Left lobe of liver (tissue), 2 donors: ENCODE measurements around the gene BBS1. TPM values are rescaled to one million over a fixed set of nuclear protein-coding genes. Genes with fewer than 3 reads are reported as not detected.

Experiments
- ATAC-seq: fragments of 200-7000 bp; cut with Tn5 transposase; one replicate; pipeline ENCODE4 v1.9.1; 2020; ENCODE audit warnings: mild to moderate bottlenecking, moderate library complexity
- DNase-seq: peaks from one replicate; pipeline ENCODE4 v3.0.0-alpha.2; 2020; ENCODE audit warnings: low spot score
- total RNA-seq: library from RNA; stranded (reverse); gene quantifications from one replicate; pipeline ENCODE4 v1.2.1, GENCODE V29; 2021
- donor health status: DM: no; HTN: no; CAD: no; lungs with moderate emphysema.
- donor health status: DM: no; HTN: yes; CAD: no.

BBS1 gene
- total RNA-seq, 1 donor from 2014 or later = 11.6 TPM

GRCh38 chr11:66548774-66549630 is 38.6 kb downstream of the BBS1 start:
- ATAC-seq = no peak
- DNase-seq = no peak

GRCh38 chr11:66549696-66550095 is 39.3 kb downstream of the BBS1 start:
- no peak for ATAC-seq
- no peak for DNase-seq

GRCh38 chr11:66550887-66551286 is 40.5 kb downstream of the BBS1 start:
- ATAC-seq (no peak), DNase-seq (no peak)

GRCh38 chr11:66554602-66555001 is 44.2 kb downstream of the BBS1 start:
- DNase-seq (no peak), ATAC-seq (no peak)

GRCh38 chr11:66555416-66555815 is 45.0 kb downstream of the BBS1 start:
- ATAC-seq (no peak), DNase-seq (no peak)

- ATAC-seq (no peak), DNase-seq (no peak)
These were observed 45.7 kb downstream of the BBS1 start for GRCh38 chr11:66556086-66556485.

GRCh38 chr11:66557733-66558326 is 47.4 kb downstream of the BBS1 start:
- DNase-seq = no peak
- ATAC-seq = no peak

- ATAC-seq (peak; percentile 42), DNase-seq (no peak)
These were observed 48.9 kb downstream of the BBS1 start for GRCh38 chr11:66559142-66559865.

- DNase-seq (no peak), ATAC-seq (peak; percentile 16)
These were observed 49.6 kb downstream of the BBS1 start for GRCh38 chr11:66559866-66560676.

GRCh38 chr11:66561178-66561974 is 50.9 kb downstream of the BBS1 start:
- no peak for DNase-seq
- ATAC-seq = no peak

GRCh38 chr11:66561975-66562248 is 51.5 kb downstream of the BBS1 start:
- DNase-seq = no peak
- ATAC-seq = no peak

GRCh38 chr11:66562275-66562674 is 51.8 kb downstream of the BBS1 start:
- ATAC-seq = no peak
- no peak for DNase-seq

- ATAC-seq = no peak
- DNase-seq = no peak
These were observed 52.6 kb downstream of the BBS1 start for GRCh38 chr11:66562907-66563583.

GRCh38 chr11:66563832-66564231 is 53.4 kb downstream of the BBS1 start:
- no peak for ATAC-seq
- DNase-seq = no peak

- DNase-seq (no peak), ATAC-seq (no peak)
These were observed 54.1 kb downstream of the BBS1 start for GRCh38 chr11:66564538-66564937.

- DNase-seq (no peak), ATAC-seq (no peak)
These were observed 54.5 kb downstream of the BBS1 start for GRCh38 chr11:66564984-66565383.

GRCh38 chr11:66566221-66566620 is 55.8 kb downstream of the BBS1 start:
- DNase-seq (no peak), ATAC-seq (no peak)

- DNase-seq (no peak), ATAC-seq (no peak)
These were observed 57.3 kb downstream of the BBS1 start for GRCh38 chr11:66567787-66568123.

- ATAC-seq = peak; percentile 98
- peak; percentile 92 for DNase-seq
These were observed 57.9 kb downstream of the BBS1 start, which contains the start of gene CTSF for GRCh38 chr11:66568124-66568916. Gene CTSF, minus strand, starts transcription at chr11:66568606. Its CDS starts 120 bp downstream, at chr11:66568486.
